ENCODE measurements around the gene SEC14L2.

The SEC14L2 gene

GRCh38 chr22:30469165-30469564, 72.3 kb downstream of the SEC14L2 start:
- H3K4me3 ChIP-seq (replicated peaks; ENCODE audit: low read depth, low read length), result no peak overlapping the region
- TF ChIP-seq CTCF (IDR thresholded peaks at IDR 0.05; ENCODE audit: low read depth, low read length, missing control alignments), result no peak
- no peak for DNase-seq (ENCODE audit: extremely low read depth, low read depth)

GRCh38 chr22:30470655-30471054, 73.8 kb downstream of the SEC14L2 start:
- no peak overlapping the region for H3K4me3 ChIP-seq (replicated peaks; ENCODE audit: low read depth, low read length)
- TF ChIP-seq CTCF (IDR thresholded peaks at IDR 0.05; ENCODE audit: low read depth, low read length, missing control alignments), result no peak
- DNase-seq (ENCODE audit: extremely low read depth, low read depth), result no peak

GRCh38 chr22:30471616-30472318, 74.9 kb downstream of the SEC14L2 start, which contains the start of gene SEC14L3:
SEC14L3 (minus strand) TSS chr22:30472017; CDS start chr22:30471958, 59 bp downstream.
- no peak for DNase-seq (ENCODE audit: extremely low read depth, low read depth)
- H3K4me3 ChIP-seq (replicated peaks; ENCODE audit: low read depth, low read length), result no peak within 1 kb of the TSS
- TF ChIP-seq CTCF (IDR thresholded peaks at IDR 0.05; ENCODE audit: low read depth, low read length, missing control alignments), result no peak

- no peak overlapping the region for H3K4me3 ChIP-seq (replicated peaks; ENCODE audit: low read depth, low read length)
- TF ChIP-seq CTCF (IDR thresholded peaks at IDR 0.05; ENCODE audit: low read depth, low read length, missing control alignments), result no peak
- no peak for DNase-seq (ENCODE audit: extremely low read depth, low read depth)
These were observed 76.3 kb downstream of the SEC14L2 start for GRCh38 chr22:30472994-30473720.

GRCh38 chr22:30474121-30474520, 77.3 kb downstream of the SEC14L2 start:
- H3K4me3 ChIP-seq (replicated peaks; ENCODE audit: low read depth, low read length), result no peak overlapping the region
- no peak for TF ChIP-seq CTCF (IDR thresholded peaks at IDR 0.05; ENCODE audit: low read depth, low read length, missing control alignments)
- no peak for DNase-seq (ENCODE audit: extremely low read depth, low read depth)

Data from HFF-Myc (cell line).